H1 (cell line): ENCODE results near the gene PTPRO. TPM values are rescaled to one million over a fixed set of nuclear protein-coding genes. Genes with fewer than 3 reads are reported as not detected.

Experiments used
- CTCF ChIA-PET: fragments of 300-600 bp; sonication (Branson Sonifier 250); formaldehyde crosslinking; loops from one replicate; lab custom pipeline; 2021; ENCODE audit not compliant: partially characterized antibody; lab: Charles Lee
- POLR2A ChIA-PET: fragments of 300-600 bp; sonication (Branson Sonifier 250); formaldehyde crosslinking; loops from one replicate; lab custom pipeline; 2021; ENCODE audit warnings: inconsistent platforms; ENCODE audit not compliant: partially characterized antibody; lab: Charles Lee
- DNase-seq, 2 experiments: peaks; one replicate each; pipeline versions ENCODE4 v3.0.0 to v3.0.0-alpha.2; 2010 to 2022; ENCODE audit warnings: low spot score in 2 of 2, low read depth in 1 of 2, mixed read lengths in 1 of 2
- FAIRE-seq: peaks from 2 replicates; lab custom pipeline; 2011; peaks lifted over from hg19 to GRCh38; lab: Jason Lieb, UNC
- H2AFZ ChIP-seq: 2 replicates; pipeline ENCODE4 v1.8.1; 2012; ENCODE audit warnings: low read length, inconsistent platforms
- H2AK5ac ChIP-seq: 2 replicates; pipeline ENCODE4 v1.6.1; 2013; ENCODE audit warnings: low read depth, low read length
- H2BK120ac ChIP-seq: replicated peaks from 2 replicates; pipeline ENCODE3; 2013; ENCODE audit warnings: low read depth, low read length, inconsistent platforms
- H2BK12ac ChIP-seq: 2 replicates; pipeline ENCODE4 v1.6.1; 2013; ENCODE audit warnings: low read depth, low read length
- H2BK15ac ChIP-seq: 2 replicates; pipeline ENCODE4 v1.6.1; 2013; ENCODE audit warnings: low read length
- H2BK20ac ChIP-seq: 2 replicates; pipeline ENCODE4 v1.6.1; 2013; ENCODE audit warnings: low read length
- H2BK5ac ChIP-seq: 2 replicates; pipeline ENCODE4 v1.6.1; 2013; ENCODE audit warnings: low read depth, low read length
- H3K14ac ChIP-seq: 2 replicates; pipeline ENCODE4 v1.6.1; 2013; ENCODE audit warnings: inconsistent platforms; ENCODE audit not compliant: insufficient read length
- H3K18ac ChIP-seq: 2 replicates; pipeline ENCODE4 v1.6.1; 2013; ENCODE audit warnings: low read length; ENCODE audit errors: extremely low read depth
- H3K23ac ChIP-seq: 2 replicates; pipeline ENCODE4 v1.6.1; 2013; ENCODE audit warnings: inconsistent platforms; ENCODE audit not compliant: insufficient read length
- H3K23me2 ChIP-seq: 2 replicates; pipeline ENCODE4 v1.6.1; 2013; ENCODE audit warnings: low read depth, low read length
- H3K27ac ChIP-seq: 2 replicates; pipeline ENCODE4 v1.6.1; 2011; ENCODE audit warnings: low read depth, low read length, inconsistent platforms
- H3K27me3 ChIP-seq, 4 experiments: replicated peaks in 1 of 4; 1 replicate in 1 of 4; 2 replicates in 3 of 4; pipeline versions ENCODE4 v1.6.1 to v1.8.1; 2011 to 2013; ENCODE audit warnings: low read length in 3 of 4, mild to moderate bottlenecking in 3 of 4, inconsistent platforms in 2 of 4, mixed read lengths in 2 of 4, moderate library complexity in 1 of 4; ENCODE audit not compliant: control insufficient read depth in 3 of 4, insufficient read depth in 3 of 4; ENCODE audit errors: extremely low read depth in 1 of 4
- H3K36me3 ChIP-seq, 4 experiments: 2 replicates each; pipeline versions ENCODE4 v1.6.1 to v1.8.1; 2011 to 2013; ENCODE audit warnings: mild to moderate bottlenecking in 4 of 4, low read length in 3 of 4, moderate library complexity in 2 of 4, control low read depth in 1 of 4, inconsistent platforms in 1 of 4; ENCODE audit not compliant: insufficient read depth in 4 of 4, control insufficient read depth in 2 of 4
- H3K4ac ChIP-seq: replicated peaks from 2 replicates; pipeline ENCODE3; 2013; ENCODE audit warnings: low read length, low read depth, mixed read lengths, inconsistent platforms; ENCODE audit not compliant: insufficient read length
- H3K4me1 ChIP-seq, 4 experiments: replicated peaks in 1 of 4; 1 replicate in 1 of 4; 2 replicates in 3 of 4; pipeline versions ENCODE4 v1.6.1 to v1.8.1; 2011 to 2013; ENCODE audit warnings: low read length in 3 of 4, inconsistent platforms in 2 of 4, mixed read lengths in 1 of 4; ENCODE audit not compliant: insufficient read depth in 4 of 4, control insufficient read depth in 3 of 4
- H3K4me2 ChIP-seq, 2 experiments: 2 replicates each; pipeline versions ENCODE4 v1.6.1 to v1.8.1; 2011 to 2013; ENCODE audit warnings: low read depth in 2 of 2, low read length in 2 of 2, control low read depth in 1 of 2, inconsistent platforms in 1 of 2, mild to moderate bottlenecking in 1 of 2; ENCODE audit not compliant: insufficient read depth in 1 of 2
- H3K4me3 ChIP-seq, 4 experiments: fragments of 200-600, 300-600 bp in 1 of 4; sonication (generic), shearing (Covaris generic), sonication (Bioruptor Twin) in 1 of 4; 2 replicates each; pipeline versions ENCODE4 v1.5.1 to v1.8.1; 2011 to 2016; ENCODE audit warnings: low read length in 4 of 4, low read depth in 3 of 4, control low read depth in 2 of 4, inconsistent platforms in 2 of 4, mild to moderate bottlenecking in 2 of 4, mixed read lengths in 1 of 4, moderate library complexity in 1 of 4; ENCODE audit not compliant: insufficient read depth in 2 of 4; ENCODE audit errors: extremely low read depth in 1 of 4
- H3K56ac ChIP-seq: replicated peaks from 2 replicates; pipeline ENCODE3; 2013; ENCODE audit warnings: low read depth, mild to moderate bottlenecking, mixed read lengths, low read length, inconsistent platforms; ENCODE audit not compliant: insufficient read length
- H3K79me1 ChIP-seq: 2 replicates; pipeline ENCODE4 v1.6.1; 2013; ENCODE audit warnings: low read depth, low read length, control low read depth
- H3K79me2 ChIP-seq, 2 experiments: 2 replicates each; pipeline versions ENCODE4 v1.6.1 to v1.8.1; 2012 to 2013; ENCODE audit warnings: low read length in 2 of 2, mild to moderate bottlenecking in 2 of 2, inconsistent platforms in 1 of 2; ENCODE audit not compliant: insufficient read depth in 2 of 2, control insufficient read depth in 1 of 2
- H3K9ac ChIP-seq, 4 experiments: replicated peaks in 1 of 4; 1 replicate in 1 of 4; 2 replicates in 3 of 4; pipeline versions ENCODE4 v1.6.1 to v1.8.1; 2011 to 2013; ENCODE audit warnings: low read depth in 3 of 4, low read length in 3 of 4, control low read depth in 2 of 4, mild to moderate bottlenecking in 2 of 4, moderate library complexity in 2 of 4, inconsistent platforms in 1 of 4; ENCODE audit errors: extremely low read depth in 1 of 4
- H3K9me3 ChIP-seq, 2 experiments: 2 replicates each; pipeline versions ENCODE4 v1.6.1 to v1.8.1; 2012 to 2013; ENCODE audit warnings: mild to moderate bottlenecking in 2 of 2, moderate library complexity in 2 of 2, control low read depth in 1 of 2, inconsistent platforms in 1 of 2, low read depth in 1 of 2, low read length in 1 of 2, mixed read lengths in 1 of 2; ENCODE audit not compliant: insufficient read depth in 2 of 2
- H4K20me1 ChIP-seq, 2 experiments: replicated peaks in 1 of 2; 2 replicates each; pipeline versions ENCODE3 to v1.8.1; 2011 to 2013; ENCODE audit warnings: inconsistent platforms in 2 of 2, low read length in 2 of 2, mild to moderate bottlenecking in 1 of 2; ENCODE audit not compliant: insufficient read depth in 2 of 2, control insufficient read depth in 1 of 2
- H4K5ac ChIP-seq: 2 replicates; pipeline ENCODE4 v1.6.1; 2013; ENCODE audit warnings: low read length, low read depth, mixed read lengths, inconsistent platforms; ENCODE audit not compliant: insufficient read length
- H4K8ac ChIP-seq: 2 replicates; pipeline ENCODE4 v1.8.0; 2013; ENCODE audit warnings: mild to moderate bottlenecking, moderate library complexity, low read length, inconsistent platforms; ENCODE audit not compliant: insufficient read depth; ENCODE audit errors: extremely low read depth
- H4K91ac ChIP-seq: replicated peaks from 2 replicates; pipeline ENCODE3; 2013; ENCODE audit warnings: low read length, mixed read lengths, inconsistent platforms; ENCODE audit not compliant: insufficient read length
- ASH2L ChIP-seq: fragments of 200-600, 300-600 bp; sonication (generic); IDR thresholded peaks from one replicate; pipeline ENCODE4 v1.7.1; 2017; ENCODE audit warnings: low read length
- ATF2 ChIP-seq: IDR thresholded peaks from 2 replicates; pipeline ENCODE4 v1.6.1; 2012; ENCODE audit warnings: low read length, inconsistent platforms
- BACH1 ChIP-seq: IDR thresholded peaks from 2 replicates; pipeline ENCODE4 v1.6.1; 2012; ENCODE audit warnings: low read length, improper control_type of control experiment
- CBX8 ChIP-seq: fragments of 300-800, 300-1000 bp; sonication (generic); IDR thresholded peaks from 2 replicates; pipeline ENCODE4 v1.7.1; 2016; ENCODE audit warnings: low read depth, low read length, borderline replicate concordance
- CEBPB ChIP-seq: IDR thresholded peaks from 2 replicates; pipeline ENCODE4 v1.6.1; 2012; ENCODE audit warnings: low read depth, low read length
- CHD1 ChIP-seq: IDR thresholded peaks from 2 replicates; pipeline ENCODE4 v1.6.1; 2012; ENCODE audit warnings: low read depth, low read length, improper control_type of control experiment
- EGR1 ChIP-seq: IDR thresholded peaks from 2 replicates; pipeline ENCODE4 v1.6.1; 2011; ENCODE audit warnings: low read depth, low read length, borderline replicate concordance
- JUN ChIP-seq: IDR thresholded peaks from 2 replicates; pipeline ENCODE4 v1.6.1; 2011; ENCODE audit warnings: low read depth, mild to moderate bottlenecking, improper control_type of control experiment, low read length
- NRF1 ChIP-seq: IDR thresholded peaks from 2 replicates; pipeline ENCODE4 v1.6.1; 2011; ENCODE audit warnings: mild to moderate bottlenecking, low read depth, low read length, improper control_type of control experiment
- SP4 ChIP-seq: IDR thresholded peaks from 2 replicates; pipeline ENCODE4 v1.6.1; 2012; ENCODE audit warnings: low read length, inconsistent platforms
- YY1 ChIP-seq: IDR thresholded peaks from 2 replicates; pipeline ENCODE4 v1.6.1; 2011; ENCODE audit warnings: low read depth, mild to moderate bottlenecking, low read length
- WGBS, 2 experiments: shearing (Covaris generic) in 1 of 2; methylation state at CpG; one replicate each; pipeline versions ENCODE4 v1.1.6 to v1.1.7; 2013 to 2015; ENCODE audit warnings: low lambda C conversion rate in 2 of 2, mixed read lengths in 2 of 2, inconsistent platforms in 1 of 2, low coverage in 1 of 2, missing lambda C conversion rate in 1 of 2; ENCODE audit not compliant: insufficient replicate concordance in 2 of 2, insufficient coverage in 1 of 2, insufficient read length in 1 of 2; ENCODE audit errors: extremely low coverage in 1 of 2, missing lambda C conversion rate in 1 of 2; 5-methylcytosine and 5-hydroxymethylcytosine counted together
- polyA plus RNA-seq, 7 experiments: library from polyadenylated mRNA; depleted of rRNA in 3 of 7; stranded (reverse) in 5 of 7; unstranded in 2 of 7; fragments of >200 nt in 5 of 7; fragments of 200-250 nt in 2 of 7; gene quantifications; 1 replicate in 5 of 7; 2 replicates in 1 of 7; 4 replicates in 1 of 7; pipeline versions ENCODE4 v1.2.1 to v1.2.3, GENCODE V29; 2011 to 2013; ENCODE audit warnings: missing spikeins in 2 of 7, mixed read lengths in 2 of 7
- total RNA-seq: library from RNA; stranded (reverse); fragmentation: NEBNext Ultra II Directional; extraction: Animal tissue kit (Norgen Biotek cat#: 25700); gene quantifications from 2 replicates; pipeline ENCODE4 v1.2.1, GENCODE V29; 2021

The PTPRO gene
- total and polyA plus RNA-seq, 2 of the 8 experiments (the other 6 are each of a cell fraction or from before 2014, with no cell fraction given): 0.73 to 1.7 TPM

GRCh38 chr12:15562263-15562662, 240.0 kb downstream of the PTPRO start:
- H3K14ac ChIP-seq: no peak overlapping the region
- H2BK12ac ChIP-seq: no peak overlapping the region
- H4K5ac ChIP-seq: no peak overlapping the region
- no peaks in the 10 kb centered on the region for H3K36me3 ChIP-seq
- no peak overlapping the region for H2AFZ ChIP-seq
- H3K4me1 ChIP-seq: peaks cover 0 to 3% (median under 1%) of the 10 kb centered on the region in 4 experiments; a peak in 4 of 7 replicates
- DNase-seq (no peak), FAIRE-seq (no peak)
- no peaks in the 10 kb centered on the region for H4K20me1 ChIP-seq
- no peak overlapping the region for H3K4ac ChIP-seq
- no peak overlapping the region for H2AK5ac ChIP-seq
- no peak overlapping the region for H2BK5ac ChIP-seq
- H4K91ac ChIP-seq: no peak overlapping the region
- no peak overlapping the region for H3K27ac ChIP-seq
- H3K18ac ChIP-seq: no peak overlapping the region
- WGBS, 2 experiments: 85% methylated on average over 3 of the region's 3 CpGs; no CpG with 5 or more reads in 1 of the 2 experiments
- H3K27me3 ChIP-seq: no peaks in the 10 kb centered on the region
- H2BK120ac ChIP-seq: no peak overlapping the region
- no peak overlapping the region for H3K56ac ChIP-seq
- H3K9ac ChIP-seq: no peak overlapping the region
- TF ChIP-seq ATF2 (no peak), ASH2L (no peak), CEBPB (no peak), YY1 (no peak), SP4 (no peak), CHD1 (no peak), BACH1 (no peak), CBX8 (no peak), EGR1 (no peak), JUN (no peak), NRF1 (no peak)
- TF ChIP-seq, all 59 proteins: peak for 0
- Histone ChIP-seq H2BK20ac (no peak overlapping the region), H3K79me2 (no peaks in the 10 kb centered on the region), H3K23me2 (no peaks in the 10 kb centered on the region; the same call in 1 of the 2 replicates), H2BK15ac (no peak overlapping the region), H3K4me2 (no peak overlapping the region), H3K79me1 (no peaks in the 10 kb centered on the region), H3K4me3 (no peak overlapping the region), H4K8ac (no peak overlapping the region), H3K9me3 (no peaks in the 10 kb centered on the region), H3K23ac (no peak overlapping the region)
- POLR2A ChIA-PET: no interaction called here
- CTCF ChIA-PET: interaction anchor here (0.6 to 1.8 kb wide), 4 partner anchors 10 to 30 kb away, joined by 3 to 7 read pairs (median 4); no protein-coding TSS in a partner anchor
